HEK293 (cell line): ENCODE data around the gene UBTD1.

Experiments
- CTCF ChIA-PET: fragments of 350-600 bp; formaldehyde crosslinking; extraction: SDS; loops from one replicate; lab custom pipeline; 2021; ENCODE audit warnings: antibody characterized with exemption; lab: Yijun Ruan, JAX
- POLR2A ChIA-PET: fragments of 300-600 bp; formaldehyde crosslinking; extraction: SDS; loops from one replicate; lab custom pipeline; 2020; ENCODE audit warnings: antibody characterized with exemption, inconsistent platforms; lab: Yijun Ruan, JAX
- H3K27ac ChIP-seq: fragments of 200-500 bp; sonication (Bioruptor generic); 2 replicates; pipeline ENCODE4 v1.5.1; 2014; ENCODE audit warnings: low read depth, low read length, control low read depth, inconsistent platforms; ENCODE audit errors: extremely low read depth
- H3K36me3 ChIP-seq, 2 experiments: fragments of 200-500 bp in 1 of 2; sonication (Bioruptor generic) in 1 of 2; 1 replicate in 1 of 2; 2 replicates in 1 of 2; pipeline ENCODE4 v1.5.1; 2014 to 2017; ENCODE audit warnings: inconsistent platforms in 2 of 2, low read length in 2 of 2; ENCODE audit not compliant: control insufficient read depth in 2 of 2, insufficient read depth in 1 of 2
- H3K4me1 ChIP-seq: fragments of 200-500 bp; sonication (Bioruptor generic); 2 replicates; pipeline ENCODE4 v1.5.1; 2014; ENCODE audit warnings: mild to moderate bottlenecking, low read length, inconsistent platforms; ENCODE audit not compliant: control insufficient read depth, insufficient read depth
- H3K4me3 ChIP-seq: 2 replicates; pipeline ENCODE4 v1.5.1; 2011; ENCODE audit warnings: low read depth, mild to moderate bottlenecking, control low read depth, low read length, moderate library complexity
- H3K9me3 ChIP-seq: fragments of 200-500 bp; sonication (Bioruptor generic); 2 replicates; pipeline ENCODE4 v1.5.1; 2014; ENCODE audit warnings: low read depth, low read length, inconsistent platforms; ENCODE audit not compliant: control insufficient read depth, insufficient read depth
- BCL11B ChIP-seq: fragments of 450-650 bp; formaldehyde crosslinking; IDR thresholded peaks from 2 replicates; pipeline ENCODE4 v1.5.1; 2016; ENCODE audit warnings: low read depth, missing biosample characterization, missing genetic modification characterization
- EGR2 ChIP-seq: fragments of 450-650 bp; formaldehyde crosslinking; IDR thresholded peaks from 2 replicates; pipeline ENCODE4 v1.5.1; 2016; ENCODE audit warnings: low read depth, missing biosample characterization, missing genetic modification characterization
- HOXD13 ChIP-seq: sonication (generic); formaldehyde crosslinking; IDR thresholded peaks from 2 replicates; pipeline ENCODE4 v1.8.0; 2022; ENCODE audit warnings: missing genetic modification reagents, borderline replicate concordance
- KLF9 ChIP-seq: fragments of 450-650 bp; formaldehyde crosslinking; IDR thresholded peaks from 2 replicates; pipeline ENCODE4 v1.5.1; 2016; ENCODE audit warnings: missing biosample characterization, missing genetic modification characterization, low read depth
- MEIS1 ChIP-seq: sonication (generic); formaldehyde crosslinking; IDR thresholded peaks from 2 replicates; pipeline ENCODE4 v1.8.1; 2022; ENCODE audit warnings: missing genetic modification reagents, mild to moderate bottlenecking, borderline replicate concordance
- PRDM1 ChIP-seq: fragments of 450-650 bp; formaldehyde crosslinking; IDR thresholded peaks from 2 replicates; pipeline ENCODE4; 2016; ENCODE audit warnings: missing biosample characterization, missing genetic modification characterization
- RBAK ChIP-seq: fragments of 450-650 bp; formaldehyde crosslinking; IDR thresholded peaks from 2 replicates; pipeline ENCODE4 v1.5.1; 2016; ENCODE audit warnings: missing biosample characterization, missing genetic modification characterization
- ZBTB11 ChIP-seq: fragments of 450-650 bp; formaldehyde crosslinking; conservative IDR thresholded peaks from 2 replicates; pipeline ENCODE4 v1.5.1; 2016; ENCODE audit warnings: low read depth, missing biosample characterization, missing genetic modification characterization
- ZBTB17 ChIP-seq: fragments of 450-650 bp; formaldehyde crosslinking; IDR thresholded peaks from 2 replicates; pipeline ENCODE4 v1.5.1; 2016; ENCODE audit warnings: missing biosample characterization, missing genetic modification characterization
- ZEB2 ChIP-seq: fragments of 450-650 bp; formaldehyde crosslinking; IDR thresholded peaks from 2 replicates; pipeline ENCODE4 v1.5.1; 2016; ENCODE audit warnings: missing biosample characterization, missing genetic modification characterization
- ZFP41 ChIP-seq: fragments of 450-650 bp; formaldehyde crosslinking; IDR thresholded peaks from 2 replicates; pipeline ENCODE4 v1.5.1; 2016; ENCODE audit warnings: missing biosample characterization, missing genetic modification characterization, borderline replicate concordance
- ZNF133 ChIP-seq: fragments of 450-650 bp; formaldehyde crosslinking; IDR thresholded peaks from 2 replicates; pipeline ENCODE4 v1.5.1; 2016; ENCODE audit warnings: missing biosample characterization, missing genetic modification characterization
- ZNF175 ChIP-seq: fragments of 450-650 bp; formaldehyde crosslinking; IDR thresholded peaks from 2 replicates; pipeline ENCODE4 v1.5.1; 2016; ENCODE audit warnings: missing biosample characterization, missing genetic modification characterization
- ZNF202 ChIP-seq: fragments of 450-650 bp; formaldehyde crosslinking; IDR thresholded peaks from 2 replicates; pipeline ENCODE4 v1.5.1; 2016; ENCODE audit warnings: missing biosample characterization, missing genetic modification characterization, borderline replicate concordance
- ZNF239 ChIP-seq: fragments of 450-650 bp; formaldehyde crosslinking; IDR thresholded peaks from 2 replicates; pipeline ENCODE4 v1.5.1; 2016; ENCODE audit warnings: missing biosample characterization, missing genetic modification characterization
- ZNF324 ChIP-seq: fragments of 450-650 bp; formaldehyde crosslinking; IDR thresholded peaks from 2 replicates; pipeline ENCODE4 v1.5.1; 2016; ENCODE audit warnings: missing biosample characterization, missing genetic modification characterization
- ZNF366 ChIP-seq: fragments of 450-650 bp; formaldehyde crosslinking; conservative IDR thresholded peaks from 2 replicates; pipeline ENCODE4 v1.5.1; 2016; ENCODE audit warnings: missing biosample characterization, missing genetic modification characterization
- ZNF398 ChIP-seq: fragments of 450-650 bp; formaldehyde crosslinking; IDR thresholded peaks from 2 replicates; pipeline ENCODE4 v1.5.1; 2017; ENCODE audit warnings: missing biosample characterization, missing genetic modification characterization
- ZNF513 ChIP-seq: fragments of 450-650 bp; IDR thresholded peaks from 2 replicates; pipeline ENCODE4 v1.5.1; 2018; ENCODE audit warnings: missing biosample characterization, missing genetic modification characterization
- ZNF529 ChIP-seq: fragments of 450-650 bp; formaldehyde crosslinking; IDR thresholded peaks from 2 replicates; pipeline ENCODE4 v1.5.1; 2017; ENCODE audit warnings: missing genetic modification characterization, missing biosample characterization; ENCODE audit not compliant: insufficient replicate concordance
- ZNF555 ChIP-seq: fragments of 450-650 bp; formaldehyde crosslinking; conservative IDR thresholded peaks from 2 replicates; pipeline ENCODE4 v1.5.1; 2017; ENCODE audit warnings: missing biosample characterization, mild to moderate bottlenecking, missing genetic modification characterization, inconsistent platforms
- ZNF600 ChIP-seq: fragments of 450-650 bp; formaldehyde crosslinking; IDR thresholded peaks from 2 replicates; pipeline ENCODE4 v1.5.1; 2016; ENCODE audit warnings: missing biosample characterization, missing genetic modification characterization
- ZNF654 ChIP-seq: fragments of 450-650 bp; formaldehyde crosslinking; IDR thresholded peaks from 2 replicates; pipeline ENCODE4 v1.5.1; 2016; ENCODE audit warnings: low read depth, missing biosample characterization, missing genetic modification characterization
- ZNF658 ChIP-seq: fragments of 450-650 bp; formaldehyde crosslinking; IDR thresholded peaks from 2 replicates; pipeline ENCODE4; 2016; ENCODE audit warnings: missing biosample characterization, missing genetic modification characterization
- ZNF660 ChIP-seq: fragments of 450-650 bp; IDR thresholded peaks from 2 replicates; pipeline ENCODE4 v1.5.1; 2018; ENCODE audit warnings: missing biosample characterization, mild to moderate bottlenecking, missing genetic modification characterization
- ZNF701 ChIP-seq: fragments of 450-650 bp; formaldehyde crosslinking; IDR thresholded peaks from 2 replicates; pipeline ENCODE4 v1.5.1; 2016; ENCODE audit warnings: missing biosample characterization, missing genetic modification characterization
- ZNF785 ChIP-seq: fragments of 450-650 bp; formaldehyde crosslinking; IDR thresholded peaks from 2 replicates; pipeline ENCODE4 v1.5.1; 2016; ENCODE audit warnings: missing biosample characterization, missing genetic modification characterization
- ZSCAN23 ChIP-seq: fragments of 450-650 bp; formaldehyde crosslinking; IDR thresholded peaks from 2 replicates; pipeline ENCODE4 v1.5.1; 2016; ENCODE audit warnings: missing biosample characterization, missing genetic modification characterization

The UBTD1 gene

GRCh38 chr10:97463363-97464132, 35.2 kb upstream of the UBTD1 start (continued):
- TF ChIP-seq EGR2 (tag by site-specific recombination), result no peak
- TF ChIP-seq PRDM1 (tag by site-specific recombination), result peak; percentile 95
- TF ChIP-seq ZNF660, result peak; percentile 53; the same call in 1 of the 2 replicates
- no peak for TF ChIP-seq ZNF555 (tag by site-specific recombination)
- TF ChIP-seq ZFP41 (tag by site-specific recombination), result no peak
- TF ChIP-seq ZNF654, result peak; percentile 77
- no peak for TF ChIP-seq ZBTB11
- TF ChIP-seq ZNF366 (tag by site-specific recombination), result no peak
- TF ChIP-seq ZNF658 (tag by site-specific recombination), result no peak
- TF ChIP-seq ZNF133 (tag by site-specific recombination), result no peak
- no peak for TF ChIP-seq ZNF398 (tag by site-specific recombination)
- peak; percentile 66 for TF ChIP-seq ZBTB17
- TF ChIP-seq ZEB2, result 0 out of 2 replicates have a peak, but pooled peaks have one; percentile 38
- no peak for TF ChIP-seq KLF9
- no peak for TF ChIP-seq ZNF600
- no peak for TF ChIP-seq ZNF202 (tag by site-specific recombination)

GRCh38 chr10:97464226-97464625, 34.5 kb upstream of the UBTD1 start:
- ChIA-PET CTCF (interaction anchor here (0.5 to 8.2 kb wide), 20 partner anchors 10 to 429 kb away, joined by 3 to 81 read pairs (median 5); partner anchors contain the start of gene PI4K2A), POLR2A (no interaction called here)
- TF ChIP-seq ZNF701 (no peak), MEIS1 (CRISPR knock-in tag) (no peak), ZNF513 (no peak), ZBTB11 (no peak), ZNF529 (tag by site-specific recombination) (no peak), HOXD13 (no peak), ZNF133 (tag by site-specific recombination) (no peak), ZNF175 (tag by site-specific recombination) (no peak), ZNF202 (tag by site-specific recombination) (no peak), ZNF324 (tag by site-specific recombination) (no peak), ZNF785 (no peak), BCL11B (tag by site-specific recombination) (no peak), ZSCAN23 (no peak), RBAK (tag by site-specific recombination) (no peak), ZNF239 (tag by site-specific recombination) (no peak)
- H3K4me3 ChIP-seq, result no peak overlapping the region
- H3K27ac ChIP-seq, result no peak overlapping the region
- H3K4me1 ChIP-seq, result no peaks in the 10 kb centered on the region
- H3K9me3 ChIP-seq, result no peaks in the 10 kb centered on the region
- H3K36me3 ChIP-seq, result peaks cover 50 to 96% of the 10 kb centered on the region in 2 experiments
